Stimulated activated CD4-positive, alpha-beta T cell treated with anti-CD3 and anti-CD28 coated beads, TNF-alpha, amount 100 ng/mL, for 48 hours (primary cell): ENCODE data around the gene DNAH11.
"Not testable (repeated sequence)": the region's sequence is repeated elsewhere in the genome, so short reads cannot be mapped to it uniquely, and the experiment has no call there.

Experiments
- DNase-seq, 3 donors: peaks; one replicate each; pipeline ENCODE4 v3.0.0-alpha.2; 2020; ENCODE audit warnings: low read depth in 3 of 3

The DNAH11 gene, protein sequence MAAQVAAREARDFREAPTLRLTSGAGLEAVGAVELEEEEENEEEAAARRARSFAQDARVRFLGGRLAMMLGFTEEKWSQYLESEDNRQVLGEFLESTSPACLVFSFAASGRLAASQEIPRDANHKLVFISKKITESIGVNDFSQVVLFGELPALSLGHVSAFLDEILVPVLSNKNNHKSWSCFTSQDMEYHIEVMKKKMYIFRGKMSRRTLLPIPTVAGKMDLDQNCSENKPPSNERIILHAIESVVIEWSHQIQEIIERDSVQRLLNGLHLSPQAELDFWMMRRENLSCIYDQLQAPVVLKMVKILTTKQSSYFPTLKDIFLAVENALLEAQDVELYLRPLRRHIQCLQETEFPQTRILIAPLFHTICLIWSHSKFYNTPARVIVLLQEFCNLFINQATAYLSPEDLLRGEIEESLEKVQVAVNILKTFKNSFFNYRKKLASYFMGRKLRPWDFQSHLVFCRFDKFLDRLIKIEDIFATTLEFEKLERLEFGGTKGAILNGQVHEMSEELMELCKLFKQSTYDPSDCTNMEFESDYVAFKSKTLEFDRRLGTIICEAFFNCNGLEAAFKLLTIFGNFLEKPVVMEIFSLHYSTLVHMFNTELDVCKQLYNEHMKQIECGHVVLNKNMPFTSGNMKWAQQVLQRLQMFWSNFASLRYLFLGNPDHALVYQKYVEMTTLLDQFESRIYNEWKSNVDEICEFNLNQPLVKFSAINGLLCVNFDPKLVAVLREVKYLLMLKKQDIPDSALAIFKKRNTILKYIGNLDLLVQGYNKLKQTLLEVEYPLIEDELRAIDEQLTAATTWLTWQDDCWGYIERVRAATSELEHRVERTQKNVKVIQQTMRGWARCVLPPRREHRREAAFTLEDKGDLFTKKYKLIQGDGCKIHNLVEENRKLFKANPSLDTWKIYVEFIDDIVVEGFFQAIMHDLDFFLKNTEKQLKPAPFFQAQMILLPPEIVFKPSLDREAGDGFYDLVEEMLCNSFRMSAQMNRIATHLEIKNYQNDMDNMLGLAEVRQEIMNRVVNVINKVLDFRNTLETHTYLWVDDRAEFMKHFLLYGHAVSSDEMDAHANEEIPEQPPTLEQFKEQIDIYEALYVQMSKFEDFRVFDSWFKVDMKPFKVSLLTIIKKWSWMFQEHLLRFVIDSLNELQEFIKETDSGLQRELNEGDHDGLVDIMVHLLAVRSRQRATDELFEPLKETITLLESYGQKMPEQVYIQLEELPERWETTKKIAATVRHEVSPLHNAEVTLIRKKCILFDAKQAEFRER (N-terminal part only)

GRCh38 chr7:21542891-21543527 is at the start of gene DNAH11:
DNAH11 (plus strand) TSS chr7:21543039; CDS start chr7:21543246, 207 bp downstream.
- peak in 2 of 3 donors; percentile 7 to 16 for DNase-seq

GRCh38 chr7:21495731-21496130 is 47.1 kb upstream of the DNAH11 start:
- no peak for DNase-seq

DNA sequence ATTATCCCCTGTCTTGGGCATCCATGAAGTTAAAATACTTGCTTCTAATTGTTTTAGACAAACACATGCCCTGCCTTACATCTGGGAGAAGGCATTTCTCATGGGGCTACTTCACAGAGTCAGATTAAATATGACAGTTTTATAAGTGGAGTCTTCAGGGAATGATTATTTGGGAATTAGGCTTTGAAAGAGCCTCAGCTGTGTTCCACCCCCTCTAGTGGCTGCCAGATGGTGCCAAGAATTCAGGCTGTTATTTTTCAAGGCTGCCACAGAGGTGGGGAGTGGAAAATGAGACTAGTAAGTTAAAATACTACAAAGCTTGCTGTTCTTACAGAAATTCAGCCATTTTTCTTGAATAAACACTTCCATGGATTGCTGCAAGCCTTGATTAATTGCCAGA is 45.8 kb upstream of the DNAH11 start:
- DNase-seq: no peak

- DNase-seq: no peak
These were observed 42.6 kb upstream of the DNAH11 start for GRCh38 chr7:21500117-21500832.

DNA sequence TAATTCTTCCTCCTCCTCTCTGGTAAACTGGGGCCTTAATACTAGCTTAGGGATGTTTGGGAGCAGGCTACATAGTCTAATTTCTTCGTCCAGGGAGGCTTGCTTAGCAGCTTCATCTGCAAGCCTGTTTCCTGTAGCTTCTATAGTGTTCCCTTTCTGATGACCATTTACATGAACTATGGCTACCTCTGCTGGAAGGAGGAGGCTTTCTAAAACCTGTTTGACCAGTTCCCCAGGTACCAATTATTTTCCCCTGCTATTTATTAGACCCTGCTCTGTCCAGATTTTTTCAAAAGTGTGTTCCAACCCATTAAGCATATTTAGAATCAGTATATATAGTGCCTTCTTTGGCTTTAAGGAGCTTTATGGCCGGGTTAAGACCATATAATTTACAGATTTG is 38.8 kb upstream of the DNAH11 start:
- DNase-seq: no peak

DNA sequence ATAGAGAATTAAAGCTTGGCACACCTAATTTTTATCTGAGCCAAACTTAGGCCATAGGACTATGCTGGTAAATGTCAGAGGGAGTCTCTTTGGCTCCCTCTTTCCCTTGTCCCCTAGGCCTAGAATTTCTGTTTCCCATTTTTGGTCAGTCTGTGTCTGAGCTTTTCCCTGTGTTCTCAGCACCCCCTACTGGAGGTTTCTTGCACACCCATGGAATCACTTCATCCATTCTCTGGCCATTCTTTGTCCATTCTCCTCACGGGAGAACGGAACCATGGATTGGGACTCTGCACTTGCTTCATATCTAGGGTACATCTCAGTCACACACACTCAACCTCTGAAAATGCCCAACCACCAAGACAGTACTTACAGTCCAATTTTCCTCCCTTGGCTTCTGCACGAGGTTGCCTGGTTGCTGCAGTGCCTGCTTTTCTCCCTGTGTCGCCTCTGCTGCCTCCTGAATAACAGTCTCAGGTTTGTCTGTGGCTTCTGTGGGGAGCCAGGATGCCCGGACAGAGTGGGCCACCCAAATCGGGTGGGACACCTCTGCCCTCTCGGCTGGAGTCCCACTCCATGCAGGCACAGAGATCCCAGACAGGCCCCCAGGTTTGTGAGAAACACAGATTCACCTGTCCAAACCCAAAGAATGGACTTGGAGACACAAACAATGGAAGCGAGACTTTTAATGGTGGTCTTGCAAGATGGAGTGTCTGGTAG is 35.1 kb upstream of the DNAH11 start:
- peak in 2 of 3 donors; percentile 9 to 20 for DNase-seq

DNA sequence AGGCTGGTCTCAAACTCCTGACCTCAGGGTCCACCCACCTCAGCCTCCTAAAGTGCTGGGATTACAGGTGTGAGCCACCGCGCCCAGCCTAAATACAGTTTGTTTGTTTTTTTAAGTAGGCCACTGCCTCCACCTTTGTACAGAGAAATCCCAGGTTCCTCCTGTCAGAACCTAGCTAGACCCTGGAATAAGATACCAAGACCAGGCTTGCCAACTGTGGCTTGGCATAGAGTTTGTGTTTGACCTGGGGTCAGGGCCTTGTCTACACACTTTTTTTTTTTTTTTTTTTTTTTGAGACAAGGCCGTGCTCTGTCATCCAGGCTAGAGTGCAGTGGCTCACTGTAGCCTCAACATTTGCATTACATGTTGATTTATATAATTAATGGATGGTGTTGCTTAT is 34.3 kb upstream of the DNAH11 start:
- DNase-seq: no peak

- no peak for DNase-seq
These were observed 28.8 kb upstream of the DNAH11 start for GRCh38 chr7:21514062-21514461.

DNA sequence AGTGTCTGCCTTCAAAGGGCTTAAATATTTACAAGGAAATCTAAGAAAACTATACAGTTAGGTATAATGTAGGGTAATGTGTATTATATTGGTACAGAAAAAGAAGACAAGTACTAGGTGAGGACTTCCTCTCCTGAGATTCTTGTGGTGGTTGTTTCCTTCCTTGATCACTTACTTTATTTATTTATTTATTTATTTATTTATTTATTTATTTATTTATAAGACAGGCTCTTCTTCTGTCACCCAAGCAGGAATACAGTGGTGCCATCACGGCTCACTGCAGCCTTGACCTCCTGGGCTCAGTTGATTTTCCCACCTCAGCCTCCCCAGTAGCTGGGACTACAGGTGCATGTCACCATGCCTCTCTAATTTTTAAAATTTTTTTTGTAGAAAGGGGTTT is 18.2 kb upstream of the DNAH11 start:
- no peak for DNase-seq

- no peak for DNase-seq
These were observed 16.8 kb upstream of the DNAH11 start for GRCh38 chr7:21526007-21526406.

DNA sequence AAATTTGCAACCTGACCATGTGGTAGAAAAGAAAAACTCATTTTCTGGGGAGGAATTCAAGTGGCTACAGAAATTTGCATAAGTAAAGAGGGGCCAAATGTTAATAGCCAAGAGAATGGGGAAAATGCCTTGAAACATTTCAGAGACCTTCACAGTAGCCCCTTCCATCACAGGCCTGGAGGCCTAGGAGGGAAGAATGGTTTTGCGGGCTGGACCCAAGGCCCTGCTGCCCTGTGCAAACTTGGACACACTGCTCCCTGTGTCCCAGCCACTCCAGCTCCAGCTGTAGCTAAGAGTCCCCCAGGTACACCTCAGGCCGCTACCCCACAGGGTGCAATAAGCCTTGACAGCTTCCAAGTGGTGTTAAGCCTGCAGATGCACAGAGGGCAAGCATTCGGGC is 16.4 kb upstream of the DNAH11 start:
- no peak for DNase-seq

GRCh38 chr7:21532485-21532884 is 10.4 kb upstream of the DNAH11 start:
- not testable (repeated sequence) for DNase-seq

DNA sequence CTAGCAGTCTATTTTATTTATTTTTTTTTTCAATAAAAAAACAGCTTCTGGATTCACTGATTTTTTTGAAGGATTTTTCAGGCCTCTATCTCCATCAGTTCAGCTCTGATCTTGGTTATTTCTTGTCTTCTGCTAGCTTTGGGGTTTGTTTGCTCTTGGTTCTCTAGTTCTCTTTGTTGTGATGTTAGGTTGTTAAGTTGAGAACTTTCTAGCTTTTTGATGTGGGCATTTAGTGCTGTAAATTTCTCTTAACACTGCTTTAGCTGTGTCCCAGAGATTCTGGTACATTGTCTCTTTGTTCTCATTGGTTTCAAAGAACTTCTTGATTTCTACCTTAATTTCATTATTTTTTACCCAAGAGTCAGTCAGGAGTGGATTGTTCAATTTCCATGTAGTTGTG is 9.2 kb upstream of the DNAH11 start:
- DNase-seq: not testable (repeated sequence)

DNA sequence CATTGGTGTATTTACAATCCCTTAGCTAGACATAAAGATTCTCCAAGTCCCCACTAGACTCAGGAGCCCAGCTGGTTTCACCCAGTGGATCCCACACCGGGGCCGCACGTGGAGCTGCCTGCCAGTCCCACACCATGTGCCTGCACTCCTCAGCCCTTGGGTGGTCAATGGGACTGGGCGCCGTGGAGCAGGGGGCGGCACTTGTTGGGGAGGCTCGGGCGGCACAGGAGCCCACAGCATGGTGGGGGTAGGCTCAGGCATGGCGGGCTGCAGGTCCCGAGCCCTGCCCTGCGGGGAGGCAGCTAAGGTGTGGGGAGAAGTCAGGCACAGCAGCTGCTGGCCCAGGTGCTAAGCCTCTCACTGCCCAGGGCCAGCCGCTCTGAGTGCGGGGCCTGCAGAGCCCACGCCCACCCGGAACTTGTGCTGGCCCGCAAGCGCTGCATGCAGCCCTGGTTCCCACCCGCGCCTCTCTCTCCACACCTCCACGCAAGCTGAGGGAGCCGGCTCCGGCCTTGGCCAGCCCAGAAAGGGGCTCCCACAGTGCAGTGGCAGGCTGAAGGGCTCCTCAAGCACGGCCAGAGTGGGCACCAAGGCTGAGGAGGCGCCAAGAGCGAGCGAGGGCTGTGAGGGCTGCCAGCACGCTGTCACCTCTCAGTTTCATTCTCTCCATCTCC is 6.3 kb upstream of the DNAH11 start:
- not testable (repeated sequence) for DNase-seq

GRCh38 chr7:21538936-21539495 is 3.8 kb upstream of the DNAH11 start:
- DNase-seq: no peak

DNA sequence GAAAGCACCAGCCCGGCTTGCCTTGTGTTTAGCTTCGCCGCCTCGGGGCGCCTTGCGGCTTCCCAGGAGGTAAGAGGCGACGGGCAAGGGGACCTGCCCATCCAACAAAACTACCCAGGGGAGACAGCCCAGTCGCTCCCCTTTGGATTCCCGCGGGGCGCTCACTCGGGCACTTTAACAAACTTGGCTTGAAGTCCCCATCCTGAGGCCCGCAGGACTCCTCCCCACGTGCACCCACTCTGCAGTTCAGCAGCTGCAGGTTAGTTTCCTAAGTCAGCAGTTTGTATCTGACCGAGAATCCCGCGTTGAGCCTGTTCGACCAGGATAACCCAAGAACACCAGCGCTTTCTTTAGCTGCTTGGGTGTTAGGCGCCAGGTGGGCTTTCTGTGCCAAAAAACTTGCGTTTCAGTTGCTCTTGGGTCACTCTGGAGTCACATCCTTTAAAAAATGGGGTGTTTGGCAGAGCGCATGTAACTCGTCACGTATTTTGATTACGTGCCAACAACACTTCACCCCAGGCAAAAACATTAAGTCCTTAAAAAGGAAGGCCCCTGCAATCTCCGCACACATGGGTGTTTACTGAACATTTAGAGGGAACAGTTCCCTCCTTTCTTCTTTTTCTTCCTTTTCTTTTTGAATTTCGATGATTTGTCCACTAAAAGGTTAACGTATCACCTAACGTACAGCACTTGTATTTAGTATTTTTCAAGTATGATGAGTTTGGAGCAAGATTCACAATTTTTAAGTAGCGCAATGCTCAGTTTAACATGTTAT is 876 bp downstream of the DNAH11 start:
- DNase-seq: peak in 1 of 3 donors; percentile 2

GRCh38 chr7:21544303-21544656 is 1.4 kb downstream of the DNAH11 start:
- DNase-seq: no peak

DNA sequence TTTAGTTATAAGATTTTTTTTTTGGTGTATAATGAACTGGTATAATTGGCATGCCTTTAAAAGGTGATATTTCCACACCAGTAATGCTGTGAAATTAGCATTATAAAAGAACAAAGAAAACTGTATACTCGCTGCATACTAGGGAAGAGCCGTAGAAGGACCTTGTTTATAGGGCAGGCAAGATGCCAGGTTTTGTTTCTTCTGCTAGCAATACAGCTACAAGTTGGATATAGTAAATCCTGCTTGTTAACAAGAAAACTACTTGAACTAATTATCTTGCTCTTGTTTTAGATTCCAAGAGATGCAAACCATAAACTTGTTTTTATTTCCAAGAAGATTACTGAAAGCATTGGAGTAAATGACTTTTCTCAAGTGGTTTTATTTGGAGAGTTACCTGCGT is 1.9 kb downstream of the DNAH11 start:
- DNase-seq: no peak

GRCh38 chr7:21547501-21547900 is 4.7 kb downstream of the DNAH11 start:
- DNase-seq: no peak
